Fibroblast of pulmonary artery (primary cell): Measurements from ENCODE around the gene SYT5.

Source experiments
- DNase-seq: peaks from one replicate; pipeline ENCODE4 v3.0.0-alpha.2; 2010; ENCODE audit warnings: low read depth
- H3K4me3 ChIP-seq: replicated peaks from 2 replicates; pipeline ENCODE4 v1.5.1; 2011; ENCODE audit warnings: low read depth, mild to moderate bottlenecking, control low read depth, low read length, moderate library complexity
- CTCF ChIP-seq: IDR thresholded peaks from 2 replicates; pipeline ENCODE4 v1.5.1; 2011; ENCODE audit warnings: mild to moderate bottlenecking, control low read depth, low read length, inconsistent platforms; ENCODE audit errors: missing control alignments

The SYT5 gene

GRCh38 chr19:55166530-55167268 lies 13.4 kb downstream of the SYT5 start, which contains the start of gene DNAAF3:
Gene DNAAF3 (minus strand): TSS chr19:55166613. CDS start chr19:55166413, 200 bp downstream.
- peak; percentile 99 for DNase-seq
- TF ChIP-seq CTCF, result no peak
- H3K4me3 ChIP-seq, result peak within 1 kb of the TSS; percentile 64

DNA sequence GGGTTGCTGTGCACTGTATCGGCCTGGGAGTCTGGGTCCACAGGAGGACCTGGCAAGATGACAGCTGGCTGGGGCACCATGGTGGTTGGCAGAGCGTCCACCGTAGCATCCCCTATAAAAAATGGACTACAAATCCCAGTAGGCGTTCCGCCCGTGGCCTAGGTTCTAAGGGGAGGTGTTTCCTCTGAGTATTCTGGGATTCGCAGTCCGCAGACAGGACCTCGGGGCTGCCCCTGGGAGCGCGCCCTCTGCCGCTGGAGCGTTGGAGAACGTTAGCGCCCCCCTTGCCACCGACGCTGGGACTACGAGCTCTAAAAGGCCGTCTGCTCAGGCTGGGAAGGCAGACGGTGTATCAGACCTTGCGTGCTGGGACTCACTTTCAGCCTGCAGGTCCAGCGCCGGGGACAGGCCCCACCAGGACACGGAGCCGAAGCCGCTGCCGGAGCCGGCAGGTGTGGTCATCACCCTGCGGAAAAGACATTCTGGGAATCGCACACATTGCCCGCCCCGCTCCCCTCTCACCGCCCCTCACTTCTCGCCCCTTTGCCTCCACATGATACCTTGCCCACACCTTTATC lies 14.0 kb downstream of the SYT5 start:
- peak; percentile 84 for DNase-seq
- peak; percentile 68 for TF ChIP-seq CTCF
- peak overlapping the region; percentile 64 for H3K4me3 ChIP-seq

DNA sequence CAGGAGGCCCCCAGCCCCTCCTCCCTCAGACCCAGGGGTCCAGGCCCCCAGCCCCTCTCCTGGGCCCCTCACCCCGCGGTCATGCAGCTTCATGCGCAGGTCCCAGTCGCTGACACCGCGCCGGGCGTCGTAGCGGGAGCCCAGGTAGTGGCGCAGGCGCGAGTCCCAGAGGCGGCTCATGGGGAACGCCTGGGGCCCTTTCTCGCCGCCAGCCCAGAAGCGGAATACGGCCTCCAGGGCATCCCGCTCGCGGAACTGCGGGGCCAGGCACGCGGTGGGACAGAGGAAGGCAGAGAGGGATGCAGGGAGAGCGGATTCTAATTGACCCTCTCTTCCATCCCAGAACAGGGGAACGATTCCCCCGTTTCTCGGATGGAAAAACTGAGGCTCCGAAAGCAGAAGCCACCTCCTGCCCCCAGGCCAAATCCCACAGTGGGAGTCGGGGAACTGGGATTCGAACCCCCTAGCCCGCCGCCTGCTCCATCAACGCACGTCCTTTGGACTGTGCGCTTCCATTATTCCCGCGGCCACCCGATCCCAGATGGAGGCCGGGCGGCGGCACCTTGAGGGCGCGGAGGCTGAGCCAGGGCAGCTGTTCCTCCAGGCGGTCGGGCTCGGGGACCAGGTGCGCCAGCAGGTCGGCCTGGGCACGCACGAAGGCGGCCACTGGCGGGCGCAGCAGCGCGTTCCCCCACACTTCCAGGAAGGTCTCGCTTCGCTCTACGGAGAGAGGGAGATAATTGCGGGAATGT lies 18.3 kb downstream of the SYT5 start:
- no peak overlapping the region for H3K4me3 ChIP-seq
- TF ChIP-seq CTCF, result no peak
- no peak for DNase-seq

- no peak for TF ChIP-seq CTCF
- DNase-seq, result no peak
- no peak overlapping the region for H3K4me3 ChIP-seq
These were observed 19.1 kb downstream of the SYT5 start for GRCh38 chr19:55160986-55161365.

- no peak overlapping the region for H3K4me3 ChIP-seq
- peak; percentile 84 for TF ChIP-seq CTCF
- peak; percentile 85 for DNase-seq
These were observed 19.7 kb downstream of the SYT5 start for GRCh38 chr19:55160128-55160985.
